GM23338 (cell line): ENCODE measurements around the gene EDEM1.

Experiments used
- CREB1 ChIP-seq: fragments of 250-450 bp; sonication (Bioruptor Pico); IDR thresholded peaks from 2 replicates; pipeline ENCODE4 v1.5.0; 2020; ENCODE audit warnings: low read depth, mild to moderate bottlenecking, moderate library complexity
- CTCF ChIP-seq, 2 experiments: fragments of 200-600 bp in 1 of 2; sonication (generic) in 1 of 2; conservative IDR thresholded peaks; 2 replicates each; pipeline versions ENCODE4 v1.5.1 to v1.6.1; 2016 to 2017; ENCODE audit warnings: antibody characterized with exemption in 2 of 2, low read depth in 2 of 2, mild to moderate bottlenecking in 2 of 2, moderate library complexity in 1 of 2
- EZH2 ChIP-seq: fragments of 200-600 bp; sonication (generic); IDR thresholded peaks from one replicate; pipeline ENCODE4 v1.8.0; 2017; ENCODE audit warnings: antibody characterized with exemption, mild to moderate bottlenecking, low read depth; ENCODE audit not compliant: unreplicated experiment
- EZH2phosphoT487 ChIP-seq: fragments of 200-600 bp; sonication (generic); IDR thresholded peaks from one replicate; pipeline ENCODE4 v1.8.1; 2018; ENCODE audit warnings: antibody characterized with exemption; ENCODE audit not compliant: unreplicated experiment
- JUNB ChIP-seq: IDR thresholded peaks from one replicate; pipeline ENCODE4 v1.6.1; 2016; ENCODE audit warnings: antibody characterized with exemption; ENCODE audit not compliant: unreplicated experiment
- NANOG ChIP-seq: IDR thresholded peaks from 2 replicates; pipeline ENCODE4 v1.6.1; 2016; ENCODE audit warnings: antibody characterized with exemption, borderline replicate concordance
- POLR2AphosphoS5 ChIP-seq: IDR thresholded peaks from 2 replicates; pipeline ENCODE4 v1.6.1; 2016; ENCODE audit warnings: antibody characterized with exemption, low read depth
- REST ChIP-seq: IDR thresholded peaks from one replicate; pipeline ENCODE4 v1.6.1; 2018; ENCODE audit warnings: antibody characterized with exemption; ENCODE audit not compliant: unreplicated experiment
- STAT1 ChIP-seq: IDR thresholded peaks from one replicate; pipeline ENCODE4 v1.6.1; 2016; ENCODE audit warnings: antibody characterized with exemption; ENCODE audit not compliant: unreplicated experiment
- ZNF114 ChIP-seq: fragments of 250-450 bp; sonication (Bioruptor Pico); IDR thresholded peaks from 2 replicates; pipeline ENCODE4 v1.5.0; 2020; ENCODE audit warnings: mild to moderate bottlenecking, moderate library complexity
- ZNF331 ChIP-seq: fragments of 250-450 bp; sonication (Bioruptor Pico); IDR thresholded peaks from 2 replicates; pipeline ENCODE4 v1.5.0; 2020; ENCODE audit warnings: low read depth, mild to moderate bottlenecking, moderate library complexity

GRCh38 chr3:5160940-5161858 lies 26.3 kb upstream of the EDEM1 start:
- TF ChIP-seq CTCF (conservative IDR thresholded peaks at IDR 0.05; ENCODE audit: low read depth in 2 of 2) (no peak), POLR2AphosphoS5 (no peak), CREB1 (CRISPR knock-in tag) (no peak), EZH2phosphoT487 (no peak), EZH2 (no peak), ZNF114 (CRISPR knock-in tag) (no peak), REST (no peak), ZNF331 (CRISPR knock-in tag) (no peak), JUNB (no peak), NANOG (no peak), STAT1 (no peak)
